Lower lobe of right lung (tissue), 2 donors: Measurements from ENCODE around the gene ALKBH1. TPM values are rescaled to one million over a fixed set of nuclear protein-coding genes. Genes with fewer than 3 reads are reported as not detected.

Experiments
- ATAC-seq, 2 donors: fragments of 200-7000 bp; cut with Tn5 transposase; one replicate each; pipeline ENCODE4 v1.9.1; 2020 to 2022; ENCODE audit warnings: mild to moderate bottlenecking in 2 of 2, moderate library complexity in 2 of 2
- DNase-seq: peaks from one replicate; pipeline ENCODE4 v3.0.0-alpha.2; 2020
- H3K27ac ChIP-seq: fragments of 200-600 bp; one replicate; pipeline ENCODE4 v1.8.0; 2022
- H3K27me3 ChIP-seq: fragments of 200-600 bp; one replicate; pipeline ENCODE4 v1.8.0; 2022; ENCODE audit warnings: low read depth
- H3K36me3 ChIP-seq: fragments of 200-600 bp; one replicate; pipeline ENCODE4 v1.8.0; 2022; ENCODE audit warnings: mild to moderate bottlenecking
- H3K4me1 ChIP-seq: fragments of 200-600 bp; one replicate; pipeline ENCODE4 v1.8.0; 2022
- H3K4me3 ChIP-seq: fragments of 200-600 bp; one replicate; pipeline ENCODE4 v1.8.0; 2022; ENCODE audit warnings: mild to moderate bottlenecking
- H3K9me3 ChIP-seq: fragments of 200-600 bp; one replicate; pipeline ENCODE4 v1.8.0; 2022
- CTCF ChIP-seq: fragments of 200-600 bp; IDR thresholded peaks from one replicate; pipeline ENCODE4 v1.8.0; 2022; ENCODE audit warnings: antibody characterized with exemption, mild to moderate bottlenecking
- intact Hi-C: fragments of 100-400 bp; cut with DNase I; formaldehyde crosslinking; loops from one replicate; pipeline ENCODE4 v1.11.0; 2022
- total RNA-seq: library from RNA; stranded (reverse); fragmentation: NEBNext Ultra II Directional; extraction: Animal tissue kit (Norgen Biotek cat#: 25700); gene quantifications from one replicate; pipeline ENCODE4 v1.2.1, GENCODE V29; 2021
- donor health status: DM: no; HTN: yes; CAD: no; lungs with severe emphysema.

ALKBH1 gene
- total RNA-seq, 1 donor from 2014 or later, result 12.5 TPM

- Histone ChIP-seq H3K4me1 (peaks cover 5% of the 10 kb centered on the region), H3K9me3 (no peaks in the 10 kb centered on the region), H3K27me3 (no peaks in the 10 kb centered on the region), H3K4me3 (no peak overlapping the region), H3K27ac (no peak overlapping the region), H3K36me3 (no peaks in the 10 kb centered on the region)
- no peak for TF ChIP-seq CTCF
- ATAC-seq (no peak), DNase-seq (no peak)
- intact Hi-C loops, result no loop called here
Observed at GRCh38 chr14:77646907-77647306, 60.9 kb downstream of the ALKBH1 start.

- no peak for TF ChIP-seq CTCF
- H3K9me3 ChIP-seq, result no peaks in the 10 kb centered on the region
- peaks cover 9% of the 10 kb centered on the region for H3K4me1 ChIP-seq
- ATAC-seq (no peak), DNase-seq (no peak)
- intact Hi-C loops, result no loop called here
- no peak overlapping the region for H3K4me3 ChIP-seq
- no peaks in the 10 kb centered on the region for H3K36me3 ChIP-seq
- no peak overlapping the region for H3K27ac ChIP-seq
- H3K27me3 ChIP-seq, result no peaks in the 10 kb centered on the region
Observed at GRCh38 chr14:77645520-77646230, 62.1 kb downstream of the ALKBH1 start.

GRCh38 chr14:77642407-77642806 lies 65.4 kb downstream of the ALKBH1 start:
- peak overlapping the region; percentile 76 for H3K27ac ChIP-seq
- DNase-seq (no peak), ATAC-seq (no peak)
- no peaks in the 10 kb centered on the region for H3K36me3 ChIP-seq
- TF ChIP-seq CTCF, result no peak
- no peaks in the 10 kb centered on the region for H3K27me3 ChIP-seq
- no peaks in the 10 kb centered on the region for H3K9me3 ChIP-seq
- H3K4me1 ChIP-seq, result peaks cover 9% of the 10 kb centered on the region
- intact Hi-C loops, result no loop called here
- peak overlapping the region; percentile 53 for H3K4me3 ChIP-seq

- Histone ChIP-seq H3K4me3 (peak overlapping the region; percentile 53), H3K27ac (peak overlapping the region; percentile 76), H3K9me3 (no peaks in the 10 kb centered on the region), H3K36me3 (no peaks in the 10 kb centered on the region), H3K27me3 (no peaks in the 10 kb centered on the region), H3K4me1 (peaks cover 9% of the 10 kb centered on the region)
- DNase-seq (peak; percentile 89), ATAC-seq (peak; percentile 89 to 94)
- TF ChIP-seq CTCF, result no peak
- intact Hi-C loops, result no loop called here
Observed at GRCh38 chr14:77641534-77642341, 66.1 kb downstream of the ALKBH1 start.

DNA sequence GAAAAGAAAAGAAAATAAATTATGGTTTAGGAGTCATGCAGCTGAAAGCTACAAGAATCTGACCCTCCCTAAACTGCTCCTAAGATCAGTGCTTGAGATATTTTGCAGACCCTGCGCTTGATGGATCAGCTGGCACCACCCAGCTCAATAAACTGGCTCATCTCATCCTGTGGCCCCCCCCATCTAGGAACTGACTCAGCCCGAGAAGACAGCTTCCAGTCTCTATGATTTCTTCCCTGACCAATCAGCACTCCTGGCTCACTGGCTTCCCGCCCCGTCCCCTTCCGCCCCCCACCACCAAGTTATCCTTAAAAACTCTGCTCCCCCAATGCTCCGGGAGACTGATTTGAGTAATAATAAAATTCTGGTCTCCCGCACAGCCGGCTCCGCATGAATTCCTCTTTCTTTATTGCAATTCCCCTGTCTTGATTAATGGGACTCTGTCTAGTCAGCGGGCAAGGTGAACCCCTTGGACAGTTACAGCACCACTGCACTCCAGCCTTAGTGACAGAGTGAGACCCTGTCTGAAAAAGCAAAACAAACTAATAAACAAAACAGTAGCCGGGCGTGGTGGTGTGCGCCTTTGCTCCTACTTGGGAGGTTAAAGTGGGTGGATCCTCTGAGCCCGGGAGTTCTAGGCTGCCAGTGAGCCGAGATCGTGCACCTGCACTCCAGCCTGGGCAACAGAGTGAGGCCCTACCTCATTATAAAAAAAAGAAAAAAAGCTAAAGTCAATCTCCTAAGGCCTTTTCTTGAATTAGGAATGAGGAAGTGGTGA lies 66.9 kb downstream of the ALKBH1 start:
- intact Hi-C loops, result no loop called here
- Histone ChIP-seq H3K36me3 (no peaks in the 10 kb centered on the region), H3K9me3 (no peaks in the 10 kb centered on the region), H3K4me1 (peaks cover 9% of the 10 kb centered on the region), H3K4me3 (peak overlapping the region; percentile 53), H3K27ac (peak overlapping the region; percentile 76), H3K27me3 (no peaks in the 10 kb centered on the region)
- DNase-seq (no peak), ATAC-seq (peak; percentile 24 to 49)
- TF ChIP-seq CTCF, result no peak
